Right lobe of liver (tissue), 6 donors: ENCODE results near the gene ZFPL1. TPM values are rescaled to one million over a fixed set of nuclear protein-coding genes. Genes with fewer than 3 reads are reported as not detected.
A peak's percentile ranks its signal among the peaks of the same experiment; 100 is the strongest.

Experiments
- ATAC-seq, 4 donors: fragments of 200-7000 bp; cut with Tn5 transposase; one replicate each; pipeline ENCODE4 v1.9.1; 2020; ENCODE audit warnings: mild to moderate bottlenecking in 4 of 4, moderate library complexity in 4 of 4
- DNase-seq, 3 donors: peaks; one replicate each; pipeline ENCODE4 v3.0.0-alpha.2; 2020
- H3K27ac ChIP-seq, 3 donors: fragments of 200-600 bp; one replicate each; pipeline ENCODE4 v1.8.0; 2022
- H3K27me3 ChIP-seq, 2 donors: fragments of 200-600 bp; one replicate each; pipeline ENCODE4 v1.8.0; 2022
- H3K36me3 ChIP-seq, 4 donors: fragments of 200-600 bp; sonication (generic) in 1 of 4; one replicate each; pipeline versions ENCODE4 v1.5.1 to v1.8.0; 2017 to 2022; ENCODE audit warnings: control low read depth in 1 of 4
- H3K4me1 ChIP-seq, 4 donors: fragments of 200-600 bp; sonication (generic) in 1 of 4; one replicate each; pipeline versions ENCODE4 v1.5.1 to v1.8.0; 2017 to 2022; ENCODE audit warnings: control low read depth in 1 of 4
- H3K4me3 ChIP-seq, 3 donors: fragments of 200-600 bp; one replicate each; pipeline ENCODE4 v1.8.0; 2022
- H3K9me3 ChIP-seq, 4 donors: fragments of 200-600 bp; sonication (generic) in 1 of 4; one replicate each; pipeline versions ENCODE4 v1.5.1 to v1.8.0; 2017 to 2022; ENCODE audit warnings: control low read depth in 1 of 4
- POLR2A ChIP-seq: fragments of 450-650 bp; IDR thresholded peaks from one replicate; pipeline ENCODE4 v1.6.1; 2017; ENCODE audit warnings: antibody characterized with exemption, mild to moderate bottlenecking
- WGBS: methylation state at CpG from one replicate; pipeline ENCODE4 v1.1.6; 2018; ENCODE audit warnings: low coverage, low lambda C conversion rate; ENCODE audit not compliant: insufficient coverage; ENCODE audit errors: missing lambda C conversion rate; 5-methylcytosine and 5-hydroxymethylcytosine counted together
- intact Hi-C, 2 donors: fragments of 100-400 bp; cut with DNase I; formaldehyde crosslinking; loops; one replicate each; pipeline versions ENCODE4 v1.11.2 to v1.14.1; 2022
- total RNA-seq, 6 experiments: library from RNA; depleted of rRNA in 2 of 6; stranded (reverse); fragments of >200 nt in 2 of 6; fragmentation: NEBNext Ultra II Directional in 3 of 6; extraction: Animal tissue kit (Norgen Biotek cat#: 25700) in 3 of 6; gene quantifications; one replicate each; pipeline versions ENCODE4 v1.1.0 to v1.2.4, GENCODE V29; 2016 to 2023
- TF ChIP-seq, protein P1 (sequence below), 4 donors: fragments of 200-600 bp in 3 of 4; fragments of 450-650 bp in 1 of 4; IDR thresholded peaks; one replicate each; pipeline versions ENCODE4 v1.5.1 to v1.8.0; 2016 to 2022; ENCODE audit warnings: antibody characterized with exemption in 4 of 4, mild to moderate bottlenecking in 2 of 4
- donor health status: DM: no; HTN: yes; CAD: no.
- donor health status: DM: no; HTN: no; CAD: no.
- donor health status: DM: no; HTN: no; CAD: no.
- donor health status: DM: no; HTN: yes; CAD: no.
- donor health status: DM: no; HTN: yes; CAD: no.

Gene ZFPL1
- total RNA-seq, 6 experiments from 2014 or later, result 15.4 to 22.4 (median 18.0) TPM

DNA sequence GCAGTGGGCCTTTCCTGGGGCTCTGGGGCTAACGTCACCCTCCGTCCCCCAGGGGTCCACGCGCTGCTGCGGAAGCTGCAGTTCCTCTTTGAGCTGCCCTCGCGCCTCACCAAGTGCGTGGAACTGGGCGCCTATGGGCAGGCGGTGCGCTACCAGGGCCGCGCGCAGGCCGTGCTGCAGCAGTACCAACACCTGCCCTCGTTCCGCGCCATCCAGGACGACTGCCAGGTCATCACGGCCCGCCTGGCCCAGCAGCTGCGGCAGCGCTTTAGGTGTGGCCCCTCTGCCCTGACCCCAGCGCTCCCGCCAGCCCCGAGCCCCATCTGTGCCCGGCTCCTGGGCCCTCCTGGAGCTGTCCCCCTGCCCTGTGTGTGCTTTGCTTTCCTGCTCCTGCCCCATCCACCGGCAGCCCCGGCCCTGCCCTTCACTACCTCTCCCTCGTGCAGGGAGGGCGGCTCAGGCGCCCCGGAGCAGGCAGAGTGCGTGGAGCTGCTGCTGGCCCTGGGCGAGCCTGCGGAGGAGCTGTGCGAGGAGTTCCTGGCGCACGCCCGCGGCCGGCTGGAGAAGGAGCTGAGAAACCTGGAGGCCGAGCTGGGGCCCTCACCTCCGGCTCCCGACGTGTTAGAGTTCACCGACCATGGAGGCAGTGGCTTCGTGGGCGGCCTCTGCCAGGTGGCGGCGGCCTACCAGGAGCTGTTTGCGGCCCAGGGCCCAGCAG is 23.9 kb downstream of the ZFPL1 start:
- 89% methylated on average over 9 of the region's 52 CpGs for WGBS
- peak in 1 of 3 donors; percentile 23 for DNase-seq
- Histone ChIP-seq H3K27ac (no peak overlapping the region), H3K27me3 (no peaks in the 10 kb centered on the region), H3K4me1 (peaks cover 0 to 37% (median 17%) of the 10 kb centered on the region in 4 donors), H3K9me3 (no peaks in the 10 kb centered on the region), H3K4me3 (no peak overlapping the region), H3K36me3 (peaks cover 0 to 9% (median 3%) of the 10 kb centered on the region in 4 donors)
- ATAC-seq, result no peak
- TF ChIP-seq, protein P1, sequence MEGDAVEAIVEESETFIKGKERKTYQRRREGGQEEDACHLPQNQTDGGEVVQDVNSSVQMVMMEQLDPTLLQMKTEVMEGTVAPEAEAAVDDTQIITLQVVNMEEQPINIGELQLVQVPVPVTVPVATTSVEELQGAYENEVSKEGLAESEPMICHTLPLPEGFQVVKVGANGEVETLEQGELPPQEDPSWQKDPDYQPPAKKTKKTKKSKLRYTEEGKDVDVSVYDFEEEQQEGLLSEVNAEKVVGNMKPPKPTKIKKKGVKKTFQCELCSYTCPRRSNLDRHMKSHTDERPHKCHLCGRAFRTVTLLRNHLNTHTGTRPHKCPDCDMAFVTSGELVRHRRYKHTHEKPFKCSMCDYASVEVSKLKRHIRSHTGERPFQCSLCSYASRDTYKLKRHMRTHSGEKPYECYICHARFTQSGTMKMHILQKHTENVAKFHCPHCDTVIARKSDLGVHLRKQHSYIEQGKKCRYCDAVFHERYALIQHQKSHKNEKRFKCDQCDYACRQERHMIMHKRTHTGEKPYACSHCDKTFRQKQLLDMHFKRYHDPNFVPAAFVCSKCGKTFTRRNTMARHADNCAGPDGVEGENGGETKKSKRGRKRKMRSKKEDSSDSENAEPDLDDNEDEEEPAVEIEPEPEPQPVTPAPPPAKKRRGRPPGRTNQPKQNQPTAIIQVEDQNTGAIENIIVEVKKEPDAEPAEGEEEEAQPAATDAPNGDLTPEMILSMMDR (IDR thresholded peaks at IDR 0.05), result no peak
- no peak for TF ChIP-seq POLR2A
- intact Hi-C loops, result loop anchor here in 1 of 2 donors (10.0 kb wide), 1 partner anchor 73 kb away; no protein-coding TSS in a partner anchor

DNA sequence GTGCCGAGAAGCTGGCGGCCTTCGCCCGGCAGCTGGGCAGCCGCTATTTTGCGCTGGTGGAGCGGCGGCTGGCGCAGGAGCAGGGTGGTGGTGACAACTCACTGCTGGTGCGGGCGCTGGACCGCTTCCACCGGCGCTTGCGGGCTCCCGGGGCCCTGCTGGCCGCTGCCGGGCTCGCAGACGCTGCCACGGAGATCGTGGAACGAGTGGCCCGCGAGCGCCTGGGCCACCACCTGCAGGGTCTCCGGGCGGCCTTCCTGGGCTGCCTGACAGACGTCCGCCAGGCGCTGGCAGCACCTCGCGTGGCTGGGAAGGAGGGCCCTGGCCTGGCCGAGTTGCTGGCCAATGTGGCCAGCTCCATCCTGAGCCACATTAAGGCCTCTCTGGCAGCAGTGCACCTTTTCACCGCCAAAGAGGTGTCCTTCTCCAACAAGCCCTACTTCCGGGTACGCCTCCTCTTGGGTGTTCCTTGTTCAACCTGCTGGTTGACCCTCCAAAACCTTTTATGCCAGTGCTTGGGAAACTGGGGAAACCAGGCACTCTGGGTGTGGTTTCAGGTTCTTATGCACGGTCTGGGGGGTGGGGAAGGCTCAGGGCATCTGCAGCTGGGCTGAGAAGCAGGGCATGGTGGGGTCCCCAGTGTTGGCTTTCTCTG is 24.6 kb downstream of the ZFPL1 start:
- peak in 1 of 3 donors; percentile 22 for DNase-seq
- ATAC-seq, result no peak
- TF ChIP-seq POLR2A, result no peak
- TF ChIP-seq, protein P1 (IDR thresholded peaks at IDR 0.05), result no peak
- Histone ChIP-seq H3K9me3 (no peaks in the 10 kb centered on the region), H3K36me3 (peaks cover 0 to 9% (median 3%) of the 10 kb centered on the region in 4 donors), H3K4me3 (no peak overlapping the region), H3K4me1 (peaks cover 0 to 37% (median 20%) of the 10 kb centered on the region in 4 donors), H3K27me3 (no peaks in the 10 kb centered on the region), H3K27ac (no peak overlapping the region)
- intact Hi-C loops, result loop anchor here in 1 of 2 donors (10.0 kb wide), 1 partner anchor 74 kb away; no protein-coding TSS in a partner anchor
- no CpG with 5 or more reads among the region's 38 CpGs for WGBS

DNA sequence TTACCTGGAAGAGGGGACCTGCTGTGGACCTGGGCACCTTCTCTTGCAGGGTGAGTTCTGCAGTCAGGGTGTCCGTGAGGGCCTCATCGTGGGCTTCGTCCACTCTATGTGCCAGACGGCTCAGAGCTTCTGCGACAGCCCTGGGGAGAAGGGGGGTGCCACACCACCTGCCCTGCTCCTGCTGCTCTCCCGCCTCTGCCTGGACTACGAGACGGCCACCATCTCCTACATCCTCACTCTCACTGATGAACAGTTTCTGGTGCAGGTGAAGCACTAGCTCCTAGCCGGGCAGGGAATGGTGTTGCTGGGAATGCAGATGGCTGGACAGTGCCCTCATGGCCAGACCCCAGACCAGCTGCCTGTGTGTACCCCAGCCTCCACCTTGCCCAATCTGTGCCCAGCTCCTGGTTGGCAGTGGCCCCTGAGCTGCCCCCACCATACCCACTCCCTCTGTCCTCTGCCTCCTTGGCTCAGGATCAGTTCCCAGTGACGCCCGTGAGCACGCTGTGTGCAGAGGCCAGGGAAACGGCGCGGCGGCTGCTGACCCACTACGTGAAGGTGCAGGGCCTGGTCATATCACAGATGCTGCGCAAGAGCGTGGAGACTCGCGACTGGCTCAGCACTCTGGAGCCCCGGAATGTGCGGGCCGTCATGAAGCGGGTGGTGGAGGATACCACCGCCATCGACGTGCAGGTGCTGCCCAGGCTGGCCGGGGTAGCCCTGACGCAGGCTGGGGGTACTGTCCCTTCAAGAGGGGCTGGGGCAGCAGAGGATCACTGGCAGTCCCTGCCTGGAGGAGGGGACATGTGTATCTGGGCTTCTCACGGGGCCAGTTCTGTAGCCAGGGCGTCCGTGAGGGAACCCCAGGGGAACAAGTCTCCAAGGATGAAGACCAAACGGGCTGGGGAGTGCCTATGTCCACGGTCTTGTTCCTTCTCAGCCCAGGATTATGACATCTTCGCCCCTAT is 25.5 kb downstream of the ZFPL1 start:
- peaks cover 0 to 34% (median 20%) of the 10 kb centered on the region in 4 donors for H3K4me1 ChIP-seq

More for the DNA sequence above, 25.5 kb downstream of the ZFPL1 start:
- no peaks in the 10 kb centered on the region for H3K27me3 ChIP-seq
- no peaks in the 10 kb centered on the region for H3K9me3 ChIP-seq
- ATAC-seq (no peak), DNase-seq (no peak)
- intact Hi-C loops, result loop anchor here in 1 of 2 donors (5.0 to 10.0 kb wide), 2 partner anchors 75 to 148 kb away; no protein-coding TSS in a partner anchor
- 60% methylated on average over 7 of the region's 36 CpGs for WGBS
- no peak overlapping the region for H3K4me3 ChIP-seq
- H3K36me3 ChIP-seq, result peaks cover 0 to 9% (median 3%) of the 10 kb centered on the region in 4 donors
- H3K27ac ChIP-seq, result no peak overlapping the region
- TF ChIP-seq, protein P1 (IDR thresholded peaks at IDR 0.05), result no peak
- TF ChIP-seq POLR2A, result no peak
